ENCODE data around the gene MINAR2.

DNA sequence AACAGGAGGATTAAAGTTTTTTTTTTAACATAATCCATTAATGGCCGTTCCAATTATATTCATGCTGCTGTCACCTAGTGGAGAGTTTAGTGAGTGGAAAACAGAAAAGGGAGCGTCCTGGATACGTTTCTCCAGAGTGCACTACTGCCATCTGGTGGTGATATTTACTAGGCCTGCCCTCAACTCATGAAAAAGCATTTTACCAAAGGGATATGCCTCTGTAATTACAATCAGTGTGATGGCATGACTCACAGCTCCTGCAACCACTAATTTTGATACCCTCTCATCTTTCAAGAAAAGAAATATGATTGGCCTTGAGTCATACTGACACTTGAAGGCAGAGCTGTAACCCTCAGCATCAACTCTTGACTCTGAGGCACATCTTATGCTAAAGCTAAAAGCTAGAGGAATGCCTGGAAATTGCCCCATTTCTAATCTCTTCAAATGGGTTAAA is 20.1 kb downstream of the MINAR2 start:
- TF ChIP-seq, protein P1, sequence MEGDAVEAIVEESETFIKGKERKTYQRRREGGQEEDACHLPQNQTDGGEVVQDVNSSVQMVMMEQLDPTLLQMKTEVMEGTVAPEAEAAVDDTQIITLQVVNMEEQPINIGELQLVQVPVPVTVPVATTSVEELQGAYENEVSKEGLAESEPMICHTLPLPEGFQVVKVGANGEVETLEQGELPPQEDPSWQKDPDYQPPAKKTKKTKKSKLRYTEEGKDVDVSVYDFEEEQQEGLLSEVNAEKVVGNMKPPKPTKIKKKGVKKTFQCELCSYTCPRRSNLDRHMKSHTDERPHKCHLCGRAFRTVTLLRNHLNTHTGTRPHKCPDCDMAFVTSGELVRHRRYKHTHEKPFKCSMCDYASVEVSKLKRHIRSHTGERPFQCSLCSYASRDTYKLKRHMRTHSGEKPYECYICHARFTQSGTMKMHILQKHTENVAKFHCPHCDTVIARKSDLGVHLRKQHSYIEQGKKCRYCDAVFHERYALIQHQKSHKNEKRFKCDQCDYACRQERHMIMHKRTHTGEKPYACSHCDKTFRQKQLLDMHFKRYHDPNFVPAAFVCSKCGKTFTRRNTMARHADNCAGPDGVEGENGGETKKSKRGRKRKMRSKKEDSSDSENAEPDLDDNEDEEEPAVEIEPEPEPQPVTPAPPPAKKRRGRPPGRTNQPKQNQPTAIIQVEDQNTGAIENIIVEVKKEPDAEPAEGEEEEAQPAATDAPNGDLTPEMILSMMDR (IDR thresholded peaks at IDR 0.05) = peak; percentile 93 to 96 (median 96)
- TF ChIP-seq POLR2AphosphoS5 (IDR thresholded peaks at IDR 0.05; ENCODE audit: insufficient read depth in 1 of 2, low read depth in 1 of 2) = peak in 1 of 2 donors; percentile 53

Measured in vagina (tissue), 2 donors.